NCI-H2171 (cell line): ENCODE data around the gene TEKTIP1.

Experiments used
- DNase-seq: peaks from one replicate; lab custom pipeline; 2025; lab: John Stamatoyannopoulos, UW

TEKTIP1 gene

GRCh38 chr19:3585301-3586126, 46.5 kb downstream of the TEKTIP1 start, which contains the start of gene GIPC3:
Gene GIPC3, plus strand, starts transcription at chr19:3585478. Its CDS starts 120 bp downstream, at chr19:3585598.
- no peak for DNase-seq

DNA sequence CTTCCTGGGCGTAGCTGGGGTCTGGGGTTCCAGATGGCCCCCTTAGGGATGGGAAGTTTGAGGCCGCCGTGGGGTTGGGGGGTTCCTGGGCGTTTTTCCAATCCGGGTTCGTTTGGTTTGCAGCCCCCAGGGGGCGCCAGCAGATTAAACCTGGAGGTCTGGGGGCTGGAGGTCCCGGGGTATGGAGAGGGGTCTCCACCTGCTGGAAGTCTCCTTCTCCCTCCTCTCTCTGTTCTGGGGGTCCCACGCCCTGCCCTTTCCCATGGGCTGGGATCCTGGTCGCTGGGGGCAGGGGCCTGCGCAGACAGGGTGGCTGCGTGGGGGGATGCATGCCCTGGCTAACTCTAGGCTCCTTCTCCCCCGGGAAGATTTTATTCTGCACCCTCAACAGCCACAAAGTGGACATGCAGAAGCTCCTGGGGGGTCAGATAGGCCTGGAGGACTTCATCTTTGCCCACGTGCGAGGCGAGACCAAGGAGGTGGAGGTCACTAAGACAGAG, 47.2 kb downstream of the TEKTIP1 start:
- DNase-seq, result no peak

GRCh38 chr19:3586707-3587346, 47.9 kb downstream of the TEKTIP1 start:
- no peak for DNase-seq

- no peak for DNase-seq
These were observed 50.5 kb downstream of the TEKTIP1 start for GRCh38 chr19:3589439-3589838.

DNA sequence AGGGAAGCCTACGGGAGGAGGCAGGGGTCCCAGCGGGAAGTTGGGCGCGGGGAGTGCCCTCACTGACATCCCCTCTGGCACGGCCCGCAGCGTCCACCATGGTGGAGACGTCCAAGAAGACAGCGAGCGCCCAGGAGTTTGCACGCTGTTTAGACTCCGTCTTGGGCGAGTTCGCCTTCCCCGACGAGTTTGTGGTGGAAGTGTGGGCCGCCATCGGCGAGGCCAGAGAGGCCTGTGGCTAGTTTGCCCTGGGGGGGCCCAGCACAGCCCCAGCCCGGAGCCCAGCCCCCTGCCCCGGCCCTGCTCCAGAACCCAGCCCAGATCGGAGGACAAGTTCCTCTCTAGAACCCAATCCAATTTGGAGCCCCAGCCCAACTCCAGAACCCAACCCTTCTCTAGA, 51.0 kb downstream of the TEKTIP1 start:
- no peak for DNase-seq

DNA sequence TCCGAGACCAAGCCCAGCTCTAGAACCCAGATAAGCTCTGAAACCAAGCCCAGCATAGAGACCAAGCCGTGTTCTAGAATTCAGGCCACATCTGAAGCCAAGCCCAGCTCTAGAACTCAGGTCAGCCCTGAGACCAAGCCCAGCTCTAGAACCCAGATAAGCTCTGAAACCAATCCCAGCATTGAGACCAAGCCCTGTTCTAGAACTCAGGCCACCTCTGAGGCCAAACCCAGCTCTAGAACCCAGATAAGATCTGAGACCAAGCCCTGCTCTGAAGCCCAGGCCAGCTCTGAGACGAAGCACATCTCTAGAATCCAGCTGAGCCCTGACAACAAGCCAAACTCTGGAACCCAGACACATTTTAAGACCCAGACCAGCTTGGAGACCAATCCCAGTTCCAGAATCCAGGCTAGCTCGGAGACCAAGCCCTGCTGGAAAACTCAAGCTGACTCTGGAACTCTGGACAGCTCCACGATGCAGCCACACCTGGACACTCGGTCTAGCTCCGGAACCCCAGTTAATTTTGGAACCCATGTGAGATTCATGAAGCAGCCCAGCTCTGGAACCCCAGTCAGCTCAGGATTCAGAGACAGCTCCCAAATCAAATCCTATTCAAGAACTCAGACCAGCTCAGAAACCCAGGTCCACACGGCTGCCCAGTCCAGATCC, 52.2 kb downstream of the TEKTIP1 start:
- no peak for DNase-seq

DNA sequence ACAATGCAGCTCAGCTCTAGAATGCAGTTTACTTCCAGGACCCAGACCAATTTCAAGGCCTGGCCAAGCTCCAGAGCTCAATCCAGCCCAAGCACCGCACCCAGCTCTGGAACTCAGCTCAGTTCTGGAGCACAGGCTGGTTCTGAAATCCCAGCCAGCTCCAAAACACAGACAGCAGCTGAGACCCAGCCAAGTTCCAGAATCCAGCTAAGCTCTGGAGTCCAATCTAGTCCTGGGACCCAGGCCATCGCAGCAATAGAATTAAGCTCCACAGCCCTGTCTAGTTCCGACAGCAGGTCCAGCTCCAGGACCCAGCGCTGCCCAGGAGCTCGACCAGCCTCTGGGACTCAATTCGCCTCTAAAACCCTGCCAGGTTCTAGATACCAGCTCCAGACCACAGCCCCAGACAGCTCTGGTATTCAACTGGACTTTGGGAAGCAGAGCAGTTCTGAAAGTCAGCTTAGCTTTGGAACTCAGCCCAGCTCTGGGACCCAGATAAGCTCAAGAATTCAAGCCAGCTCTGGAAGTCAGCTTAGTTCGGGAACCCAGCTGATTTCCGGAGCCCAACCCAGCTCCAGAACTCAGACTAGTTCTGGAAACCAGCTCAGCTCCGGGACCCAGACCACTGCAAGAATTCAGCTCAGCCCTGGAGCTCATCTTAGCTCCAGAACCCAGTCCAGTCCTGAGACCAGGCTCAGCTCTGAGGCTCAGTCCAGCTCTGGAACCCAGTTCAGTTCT, 53.1 kb downstream of the TEKTIP1 start:
- no peak for DNase-seq

DNA sequence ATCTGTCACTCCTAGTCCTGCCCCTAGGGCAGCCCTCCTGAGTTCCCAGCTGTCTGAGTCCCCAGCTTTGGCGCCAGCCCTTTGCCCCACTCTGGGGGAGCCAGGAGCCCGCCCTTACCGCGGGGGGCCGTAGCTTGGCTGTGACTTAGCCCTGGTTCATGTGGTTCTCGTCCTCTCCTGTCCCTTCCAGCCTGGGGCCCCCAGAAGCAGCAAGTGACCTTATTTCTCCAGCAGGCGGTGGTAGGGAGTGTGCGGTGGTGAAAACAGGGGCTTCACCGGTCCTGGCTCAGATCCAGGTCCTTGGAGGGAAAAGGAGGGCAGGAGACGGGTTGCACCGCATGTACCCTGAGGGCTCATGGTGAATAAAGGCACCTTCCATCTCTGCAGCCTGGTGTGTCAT, 54.2 kb downstream of the TEKTIP1 start:
- DNase-seq, result no peak
